Ectodermal cell (in vitro differentiated cells): Measurements from ENCODE around the gene B4GALNT2.
"Not testable (repeated sequence)": the region's sequence is repeated elsewhere in the genome, so short reads cannot be mapped to it uniquely, and the experiment has no call there.

Source experiments
- H3K27ac ChIP-seq: 2 replicates; pipeline ENCODE4 v1.7.0; 2013; ENCODE audit warnings: mild to moderate bottlenecking, low read depth, low read length; ENCODE audit not compliant: insufficient read depth, poor library complexity, severe bottlenecking
- H3K27me3 ChIP-seq: 2 replicates; pipeline ENCODE4 v1.7.0; 2013; ENCODE audit warnings: mild to moderate bottlenecking, low read length; ENCODE audit not compliant: insufficient read depth, control insufficient read depth, poor library complexity, severe bottlenecking
- H3K36me3 ChIP-seq: one replicate; pipeline ENCODE4 v1.7.0; 2013; ENCODE audit warnings: low read length; ENCODE audit not compliant: control insufficient read depth, insufficient read depth
- H3K4me1 ChIP-seq: one replicate; pipeline ENCODE4 v1.7.0; 2013; ENCODE audit warnings: low read length; ENCODE audit not compliant: control insufficient read depth, insufficient read depth
- H3K4me3 ChIP-seq: 2 replicates; pipeline ENCODE4 v1.7.0; 2013; ENCODE audit warnings: low read depth, low read length, control low read depth; ENCODE audit not compliant: insufficient read depth
- H3K9me3 ChIP-seq: 2 replicates; pipeline ENCODE4 v1.7.0; 2013; ENCODE audit warnings: mild to moderate bottlenecking, low read length, moderate library complexity; ENCODE audit not compliant: control insufficient read depth
- WGBS, 2 experiments: methylation state at CpG; one replicate each; pipeline ENCODE4 v1.1.7; 2013; ENCODE audit warnings: missing lambda C conversion rate in 2 of 2; 5-methylcytosine and 5-hydroxymethylcytosine counted together

Gene B4GALNT2

GRCh38 chr17:49170711-49171110 is 38.1 kb downstream of the B4GALNT2 start:
- not testable (repeated sequence) for H3K27me3 ChIP-seq, H3K9me3 ChIP-seq, H3K36me3 ChIP-seq, H3K4me1 ChIP-seq, H3K27ac ChIP-seq, H3K4me3 ChIP-seq
- WGBS, 2 experiments = 79 to 92% methylated on average over 2 to 3 of the region's 3 CpGs

DNA sequence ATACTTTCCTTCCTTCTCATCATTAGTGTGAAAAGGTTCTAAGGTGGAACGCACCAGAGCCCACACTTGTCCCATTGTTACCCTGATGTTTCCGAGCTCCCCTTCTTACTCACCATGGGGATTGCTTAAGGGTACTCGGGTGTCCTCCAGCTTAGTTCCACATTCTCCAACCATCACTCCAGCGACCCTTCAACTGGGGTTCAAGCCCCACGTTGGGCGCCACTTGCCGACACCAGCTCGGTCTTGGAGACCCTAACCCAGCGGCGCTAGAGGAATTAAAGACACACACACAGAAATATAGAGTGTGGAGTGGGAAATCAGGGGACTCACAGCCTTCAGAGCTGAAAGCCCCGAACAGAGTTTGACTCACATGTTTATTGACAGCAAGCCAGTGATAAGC is 43.4 kb downstream of the B4GALNT2 start:
- WGBS, 2 experiments = 94% methylated on average over 11 of the region's 11 CpGs
- not testable (repeated sequence) for H3K9me3 ChIP-seq

DNA sequence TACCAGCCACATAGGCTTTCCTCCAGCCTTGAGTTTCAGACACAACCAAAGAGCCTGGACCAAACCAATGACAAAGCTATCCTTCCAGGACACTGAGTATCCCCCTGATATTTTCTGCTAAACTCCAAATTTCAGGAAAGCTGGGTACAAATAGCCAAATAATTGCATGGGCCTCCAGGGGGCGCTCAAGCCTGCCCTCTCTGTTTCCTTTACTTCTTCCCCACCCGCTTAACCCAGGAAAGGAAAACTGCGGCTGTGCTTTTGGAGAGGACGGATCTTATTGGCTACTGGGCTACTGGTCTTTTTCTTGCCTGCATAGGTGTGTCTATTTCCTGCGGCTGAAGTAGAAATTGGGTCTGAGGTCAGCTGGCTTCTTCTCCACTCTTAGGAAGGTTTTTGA is 47.7 kb downstream of the B4GALNT2 start:
- 30 to 44% methylated on average over 5 of the region's 5 CpGs for WGBS, 2 experiments
- H3K4me1 ChIP-seq = no peaks in the 10 kb centered on the region
- H3K27ac ChIP-seq = no peak overlapping the region
- H3K36me3 ChIP-seq = no peaks in the 10 kb centered on the region
- H3K27me3 ChIP-seq = no peaks in the 10 kb centered on the region
- H3K4me3 ChIP-seq = no peak overlapping the region
- peaks cover 4% of the 10 kb centered on the region for H3K9me3 ChIP-seq

More for the DNA sequence above, 43.4 kb downstream of the B4GALNT2 start:
- not testable (repeated sequence) for H3K27ac ChIP-seq, H3K4me3 ChIP-seq, H3K27me3 ChIP-seq, H3K4me1 ChIP-seq, H3K36me3 ChIP-seq

DNA sequence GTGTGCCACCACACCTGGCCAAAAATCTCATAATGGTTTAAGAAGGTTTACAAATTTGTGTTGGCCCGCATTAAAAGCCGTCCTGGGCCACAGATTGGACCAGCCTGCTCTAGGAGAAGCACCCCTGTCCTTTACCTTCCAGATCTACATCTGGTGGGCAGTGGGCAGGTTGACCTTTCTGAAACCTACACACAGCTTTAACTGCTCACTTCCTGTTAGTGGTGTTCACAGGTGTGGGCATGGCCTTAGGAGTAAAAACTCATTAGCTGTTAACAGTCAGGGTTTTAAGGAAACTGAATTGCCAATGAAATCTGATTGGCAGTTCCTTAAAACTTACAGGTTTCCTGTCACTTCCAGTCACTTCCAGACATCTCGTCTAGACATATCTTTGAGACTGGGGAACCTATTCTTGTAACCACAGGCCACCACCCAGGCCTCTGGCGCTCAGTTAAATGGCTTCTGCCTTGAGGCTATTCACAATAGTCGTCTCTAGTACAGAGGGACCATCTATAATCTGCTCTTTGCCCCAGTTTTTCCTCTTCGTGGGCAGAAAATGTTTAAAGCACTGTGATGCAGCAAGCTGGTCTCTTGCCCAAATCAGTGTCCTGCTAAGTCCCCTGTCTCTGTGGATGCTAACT is 48.5 kb downstream of the B4GALNT2 start:
- no peak overlapping the region for H3K27ac ChIP-seq
- peaks cover 4% of the 10 kb centered on the region for H3K9me3 ChIP-seq
- H3K27me3 ChIP-seq = no peaks in the 10 kb centered on the region
- 89% methylated on average over 6 of the region's 6 CpGs for WGBS, 2 experiments
- no peaks in the 10 kb centered on the region for H3K36me3 ChIP-seq
- H3K4me1 ChIP-seq = no peaks in the 10 kb centered on the region
- H3K4me3 ChIP-seq = no peak overlapping the region

DNA sequence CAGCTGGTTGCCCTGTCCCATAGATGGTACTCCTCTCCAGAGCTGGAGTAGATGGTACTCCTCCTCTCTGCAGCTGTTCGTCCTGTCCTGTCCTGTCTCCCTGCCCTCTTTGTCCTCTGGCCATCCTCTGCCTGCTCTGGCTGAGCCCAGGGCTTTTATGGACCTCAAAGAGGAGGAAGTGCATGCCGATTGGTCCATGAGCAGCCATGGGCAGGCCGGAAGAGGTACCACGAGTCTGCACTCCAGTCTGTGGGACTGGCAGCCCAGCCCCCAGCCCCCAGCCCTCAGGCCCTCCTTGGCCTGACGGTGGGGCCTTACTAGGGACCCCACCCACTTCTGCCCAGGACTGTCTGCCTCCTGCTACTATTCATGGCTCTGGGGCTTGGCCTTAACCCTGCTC is 50.8 kb downstream of the B4GALNT2 start:
- H3K27ac ChIP-seq = no peak overlapping the region
- no peaks in the 10 kb centered on the region for H3K27me3 ChIP-seq
- H3K9me3 ChIP-seq = no peaks in the 10 kb centered on the region
- H3K4me3 ChIP-seq = no peak overlapping the region
- no peaks in the 10 kb centered on the region for H3K36me3 ChIP-seq
- no peaks in the 10 kb centered on the region for H3K4me1 ChIP-seq
- WGBS, 2 experiments = 88 to 91% methylated on average over 5 of the region's 5 CpGs

DNA sequence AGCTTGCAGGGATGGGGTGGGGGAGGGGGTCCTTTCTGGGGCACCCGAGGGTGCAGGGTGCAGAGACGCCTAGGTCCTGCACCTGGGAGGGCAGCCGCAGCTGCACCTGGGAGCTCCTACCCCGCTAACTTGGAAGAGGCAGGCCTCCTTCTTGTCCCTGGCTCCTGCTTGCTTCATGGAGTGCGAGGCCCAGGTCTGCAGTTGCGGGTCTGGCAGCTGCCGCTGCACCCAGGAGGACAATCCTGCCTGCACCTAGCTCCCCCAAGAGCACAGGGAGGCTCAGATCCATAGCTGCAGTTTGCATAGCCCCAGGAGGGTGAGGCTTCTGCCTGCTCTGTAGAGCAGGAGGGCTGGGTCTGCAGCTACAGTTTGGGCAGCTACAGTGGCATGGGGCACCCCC is 51.2 kb downstream of the B4GALNT2 start:
- H3K9me3 ChIP-seq = no peaks in the 10 kb centered on the region
- no peaks in the 10 kb centered on the region for H3K36me3 ChIP-seq
- WGBS, 2 experiments = 91 to 93% methylated on average over 7 of the region's 7 CpGs
- no peak overlapping the region for H3K4me3 ChIP-seq
- H3K27me3 ChIP-seq = no peaks in the 10 kb centered on the region
- no peak overlapping the region for H3K27ac ChIP-seq
- no peaks in the 10 kb centered on the region for H3K4me1 ChIP-seq

DNA sequence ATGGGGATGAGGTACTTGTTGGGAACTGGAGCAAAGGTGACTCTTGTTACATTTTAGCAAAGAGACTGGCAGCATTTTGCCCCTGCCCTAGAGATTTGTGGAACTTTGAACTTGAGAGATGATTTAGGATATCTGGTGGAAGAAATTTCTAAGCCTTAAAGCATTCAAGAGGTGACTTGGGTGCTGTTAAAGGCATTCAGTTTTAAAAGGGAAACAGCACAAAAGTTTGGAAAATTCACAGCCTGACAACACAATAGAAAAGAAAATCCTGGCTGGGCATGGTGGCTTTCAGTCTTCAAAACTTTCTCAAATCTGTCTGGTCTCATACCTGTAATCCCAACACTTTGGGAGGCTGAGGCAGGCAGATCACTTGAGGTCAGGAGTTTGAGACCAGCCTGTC is 52.0 kb downstream of the B4GALNT2 start:
- not testable (repeated sequence) for H3K27me3 ChIP-seq, H3K9me3 ChIP-seq, H3K4me3 ChIP-seq, H3K27ac ChIP-seq, H3K4me1 ChIP-seq, H3K36me3 ChIP-seq

DNA sequence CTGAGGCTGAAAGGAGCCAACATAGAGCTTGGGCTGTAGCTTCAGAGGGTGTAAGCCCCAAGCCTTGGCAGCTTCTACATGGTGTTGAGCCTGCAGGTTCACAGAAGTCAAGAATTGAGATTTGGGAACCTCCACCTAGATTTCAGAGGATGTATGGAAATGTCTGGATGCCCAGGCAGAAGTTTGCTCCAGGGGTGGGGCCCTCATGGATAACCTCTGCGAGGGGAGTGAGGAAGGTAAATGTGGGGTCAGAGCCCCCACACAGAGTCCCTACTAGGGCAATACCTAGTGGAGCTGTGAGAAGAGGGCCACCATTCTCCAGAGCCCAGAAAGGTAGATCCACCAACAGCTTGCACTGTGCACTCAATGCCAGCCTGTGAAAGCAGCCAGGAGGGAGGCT is 52.8 kb downstream of the B4GALNT2 start:
- not testable (repeated sequence) for H3K4me3 ChIP-seq, H3K27me3 ChIP-seq, H3K4me1 ChIP-seq, H3K9me3 ChIP-seq, H3K27ac ChIP-seq, H3K36me3 ChIP-seq
- WGBS, 2 experiments = 91 to 95% methylated on average over 1 of the region's 1 CpG

GRCh38 chr17:49187301-49187700 is 54.7 kb downstream of the B4GALNT2 start:
- Histone ChIP-seq H3K27me3 (no peaks in the 10 kb centered on the region), H3K4me1 (no peaks in the 10 kb centered on the region), H3K9me3 (no peaks in the 10 kb centered on the region), H3K27ac (no peak overlapping the region), H3K4me3 (no peak overlapping the region), H3K36me3 (no peaks in the 10 kb centered on the region)
- 92 to 93% methylated on average over 2 to 3 of the region's 3 CpGs for WGBS, 2 experiments

DNA sequence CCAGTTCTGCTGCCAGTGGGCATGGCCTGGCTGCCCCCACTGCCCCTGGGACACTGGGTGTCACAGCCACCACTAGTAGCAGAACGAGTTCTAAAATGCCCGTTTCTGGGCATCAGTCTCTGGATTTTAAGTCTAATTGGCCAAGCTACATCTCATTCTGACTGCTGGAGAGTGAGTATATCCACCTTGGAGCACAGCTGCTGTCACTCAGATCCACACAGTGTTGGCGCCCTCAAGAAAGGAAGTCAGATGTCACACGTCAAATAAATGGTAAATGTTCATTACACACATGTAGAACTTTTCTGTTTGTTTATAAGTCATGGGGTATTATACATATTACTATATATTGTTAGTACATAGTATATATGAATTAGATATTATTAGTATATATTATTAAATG is 58.4 kb downstream of the B4GALNT2 start:
- Histone ChIP-seq H3K36me3 (no peaks in the 10 kb centered on the region), H3K9me3 (no peaks in the 10 kb centered on the region), H3K4me3 (no peak overlapping the region), H3K4me1 (no peaks in the 10 kb centered on the region), H3K27ac (no peak overlapping the region), H3K27me3 (no peaks in the 10 kb centered on the region)
- 84 to 86% methylated on average over 3 of the region's 4 CpGs for WGBS, 2 experiments

GRCh38 chr17:49191409-49191916 is 58.9 kb downstream of the B4GALNT2 start:
- Histone ChIP-seq H3K36me3 (no peaks in the 10 kb centered on the region), H3K27ac (no peak overlapping the region), H3K9me3 (no peaks in the 10 kb centered on the region), H3K4me1 (no peaks in the 10 kb centered on the region), H3K27me3 (no peaks in the 10 kb centered on the region), H3K4me3 (peak overlapping the region; percentile 90)
- WGBS, 2 experiments = 3 to 4% methylated on average over 6 of the region's 8 CpGs
